OCI-LY3 (cell line): ENCODE measurements around the gene LPAR3.

ENCODE experiments used
- CTCF ChIP-seq: fragments of 200-600, 300-600 bp; sonication (generic); IDR thresholded peaks from 2 replicates; pipeline ENCODE4 v1.5.1; 2014; ENCODE audit warnings: antibody characterized with exemption, low read length, low read depth
- EZH2phosphoT487 ChIP-seq: fragments of 200-600 bp; shearing (Covaris generic); IDR thresholded peaks from 2 replicates; pipeline ENCODE4 v1.6.1; 2018; ENCODE audit warnings: antibody characterized with exemption, mixed run types, low read depth

DNA sequence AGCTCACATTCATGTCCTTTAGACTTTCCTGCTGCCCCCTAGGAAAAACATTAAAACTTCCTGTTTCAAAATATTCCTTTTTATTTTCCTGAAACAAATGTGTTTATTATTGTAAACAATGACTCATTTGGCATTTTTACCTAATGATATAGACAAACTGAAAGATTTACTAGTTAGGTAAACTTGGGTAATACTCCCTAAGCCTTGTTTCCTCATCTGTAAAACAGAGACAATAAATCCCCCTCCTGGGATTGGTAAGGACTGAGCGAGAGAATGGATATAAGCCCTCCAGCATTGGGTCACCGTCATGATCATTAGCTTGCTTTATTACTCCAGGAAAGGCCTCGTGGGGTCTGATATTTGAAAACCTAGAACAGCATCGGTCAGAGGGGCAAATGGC, 59.8 kb downstream of the LPAR3 start:
- no peak for TF ChIP-seq CTCF
- TF ChIP-seq EZH2phosphoT487 = no peak
